GM12864 (cell line): ENCODE results near the gene TBX4.

Experiments
- DNase-seq: peaks from one replicate; pipeline ENCODE4 v3.0.0-alpha.2; 2011; ENCODE audit warnings: low read depth
- H3K4me3 ChIP-seq: 2 replicates; pipeline ENCODE4 v1.5.1; 2011; ENCODE audit warnings: mild to moderate bottlenecking, low read depth, low read length, control low read depth
- CTCF ChIP-seq: IDR thresholded peaks from 2 replicates; pipeline ENCODE4 v1.5.1; 2011; ENCODE audit warnings: low read depth, mild to moderate bottlenecking, moderate library complexity, low read length, control low read depth, inconsistent platforms; ENCODE audit errors: missing control alignments

The TBX4 gene

DNA sequence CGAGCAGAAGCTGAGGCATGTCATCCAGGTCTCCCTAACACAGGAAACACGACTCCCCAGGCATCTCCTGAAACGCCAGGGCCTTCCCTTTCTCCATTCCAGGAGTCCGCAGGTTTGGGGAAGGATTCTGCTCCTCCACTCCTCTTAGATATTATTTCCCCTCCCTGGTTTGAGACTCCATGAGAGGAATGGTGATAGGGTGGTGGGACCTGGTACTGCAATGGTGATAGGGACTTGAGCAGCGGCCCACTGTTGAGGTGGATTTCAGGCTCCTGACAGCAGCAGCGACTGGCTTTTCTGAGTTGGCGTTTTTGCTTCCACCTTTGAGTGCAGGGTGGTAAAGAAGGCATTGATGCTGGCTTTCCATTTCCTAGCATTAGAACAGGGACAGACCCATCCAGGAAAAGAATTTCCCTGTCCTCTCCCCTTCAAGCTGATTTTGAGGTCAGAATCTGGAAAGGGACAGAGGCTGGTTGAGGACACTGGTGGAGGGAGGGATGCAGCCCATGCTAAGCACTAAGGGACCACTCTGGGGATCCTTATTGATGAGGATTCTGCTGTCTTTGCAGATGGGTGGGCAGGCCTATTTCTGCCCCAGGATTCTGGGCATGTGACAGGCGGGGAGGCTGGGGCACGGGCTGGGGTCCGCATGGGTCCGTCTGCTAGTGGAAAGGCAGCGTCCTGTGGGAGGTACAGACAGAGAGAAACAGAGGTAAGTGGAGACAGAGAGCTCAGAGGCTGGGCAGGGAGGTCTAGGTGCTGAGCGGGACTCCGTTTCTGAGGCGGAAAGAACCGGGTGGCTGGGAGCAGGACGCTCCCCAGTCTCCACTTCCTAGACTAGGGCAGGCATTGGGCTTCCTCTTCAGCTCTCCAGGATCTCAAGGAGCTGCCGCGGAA is 1.3 kb upstream of the TBX4 start:
- no peak overlapping the region for H3K4me3 ChIP-seq
- peak; percentile 10 for TF ChIP-seq CTCF
- no peak for DNase-seq

- no peak overlapping the region for H3K4me3 ChIP-seq
- TF ChIP-seq CTCF, result no peak
- no peak for DNase-seq
Observed at GRCh38 chr17:61451538-61452300, 503 bp upstream of the TBX4 start.

GRCh38 chr17:61453566-61454380 is 1.6 kb downstream of the TBX4 start:
- no peak for TF ChIP-seq CTCF
- H3K4me3 ChIP-seq, result no peak overlapping the region
- no peak for DNase-seq

DNA sequence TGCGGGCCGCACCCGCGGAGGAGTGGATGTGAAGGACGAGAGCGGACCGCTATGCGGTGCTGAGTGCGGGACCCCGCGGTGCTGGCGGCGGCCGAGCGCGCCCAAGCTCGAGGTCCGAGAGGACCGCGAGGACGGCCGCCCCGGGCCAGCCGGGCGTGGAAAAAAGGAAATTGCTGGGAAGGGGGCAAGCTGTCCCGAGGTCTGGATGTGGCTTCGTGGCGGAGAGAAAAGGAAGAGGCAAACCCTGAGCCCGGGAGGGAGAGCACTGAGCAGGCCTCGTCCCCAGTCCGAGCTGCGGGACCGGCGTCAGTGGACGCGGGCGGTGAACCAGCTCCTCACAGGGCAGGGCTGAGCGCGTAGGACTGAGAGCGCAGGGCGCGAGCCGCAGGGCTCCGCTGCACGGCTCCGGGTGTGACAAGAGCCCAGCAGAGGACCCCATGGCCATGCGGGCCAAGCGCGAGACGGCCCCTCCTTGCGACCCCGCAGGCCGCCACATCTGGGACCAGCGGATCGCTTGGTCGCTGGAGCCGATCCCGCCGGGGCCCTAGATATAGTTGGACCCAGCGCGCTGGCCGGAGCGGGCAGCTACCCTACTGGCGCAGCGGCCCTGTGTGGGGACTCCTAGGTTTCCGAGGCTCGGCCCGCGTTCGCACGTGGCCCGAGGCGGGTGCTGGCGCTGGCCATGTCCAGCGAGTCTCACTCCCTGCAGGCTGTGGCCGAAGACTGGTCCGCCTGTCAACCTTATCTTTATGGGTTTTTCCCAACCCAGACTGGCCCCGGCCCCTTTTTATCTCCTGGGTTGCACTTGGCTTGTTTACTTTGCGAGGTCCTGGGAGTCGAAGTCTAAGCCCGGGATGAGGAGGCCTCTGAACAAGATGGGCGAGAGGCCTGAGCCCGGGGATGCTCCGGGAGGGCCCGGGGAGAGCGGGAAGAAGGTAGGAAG is 2.4 kb downstream of the TBX4 start:
- H3K4me3 ChIP-seq, result no peak overlapping the region
- no peak for TF ChIP-seq CTCF
- no peak for DNase-seq

- H3K4me3 ChIP-seq, result no peak overlapping the region
- no peak for DNase-seq
- TF ChIP-seq CTCF, result no peak
Observed at GRCh38 chr17:61455324-61456060, 3.3 kb downstream of the TBX4 start.
